ENCODE measurements around the gene GJB5. TPM values are rescaled to one million over a fixed set of nuclear protein-coding genes. Genes with fewer than 3 reads are reported as not detected.

GJB5 gene
- total RNA-seq, 1 donor from 2014 or later: not detected

GRCh38 chr1:34755961-34756360 lies 1.1 kb downstream of the GJB5 start:
- no peaks in the 10 kb centered on the region for H3K27me3 Mint-ChIP-seq (ENCODE audit: unreplicated experiment)
- H3K4me1 Mint-ChIP-seq (ENCODE audit: unreplicated experiment): no peaks in the 10 kb centered on the region
- H3K9me3 Mint-ChIP-seq (ENCODE audit: unreplicated experiment): no peaks in the 10 kb centered on the region
- no peak for DNase-seq (ENCODE audit: low spot score)
- H3K36me3 Mint-ChIP-seq (ENCODE audit: low read depth, unreplicated experiment): no peaks in the 10 kb centered on the region
- TF ChIP-seq, protein P1, sequence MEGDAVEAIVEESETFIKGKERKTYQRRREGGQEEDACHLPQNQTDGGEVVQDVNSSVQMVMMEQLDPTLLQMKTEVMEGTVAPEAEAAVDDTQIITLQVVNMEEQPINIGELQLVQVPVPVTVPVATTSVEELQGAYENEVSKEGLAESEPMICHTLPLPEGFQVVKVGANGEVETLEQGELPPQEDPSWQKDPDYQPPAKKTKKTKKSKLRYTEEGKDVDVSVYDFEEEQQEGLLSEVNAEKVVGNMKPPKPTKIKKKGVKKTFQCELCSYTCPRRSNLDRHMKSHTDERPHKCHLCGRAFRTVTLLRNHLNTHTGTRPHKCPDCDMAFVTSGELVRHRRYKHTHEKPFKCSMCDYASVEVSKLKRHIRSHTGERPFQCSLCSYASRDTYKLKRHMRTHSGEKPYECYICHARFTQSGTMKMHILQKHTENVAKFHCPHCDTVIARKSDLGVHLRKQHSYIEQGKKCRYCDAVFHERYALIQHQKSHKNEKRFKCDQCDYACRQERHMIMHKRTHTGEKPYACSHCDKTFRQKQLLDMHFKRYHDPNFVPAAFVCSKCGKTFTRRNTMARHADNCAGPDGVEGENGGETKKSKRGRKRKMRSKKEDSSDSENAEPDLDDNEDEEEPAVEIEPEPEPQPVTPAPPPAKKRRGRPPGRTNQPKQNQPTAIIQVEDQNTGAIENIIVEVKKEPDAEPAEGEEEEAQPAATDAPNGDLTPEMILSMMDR (IDR thresholded peaks at IDR 0.05; ENCODE audit: unreplicated experiment): no peak
- H3K4me3 Mint-ChIP-seq (ENCODE audit: unreplicated experiment): no peak overlapping the region
- no peak overlapping the region for H3K27ac Mint-ChIP-seq (ENCODE audit: unreplicated experiment)

DNA sequence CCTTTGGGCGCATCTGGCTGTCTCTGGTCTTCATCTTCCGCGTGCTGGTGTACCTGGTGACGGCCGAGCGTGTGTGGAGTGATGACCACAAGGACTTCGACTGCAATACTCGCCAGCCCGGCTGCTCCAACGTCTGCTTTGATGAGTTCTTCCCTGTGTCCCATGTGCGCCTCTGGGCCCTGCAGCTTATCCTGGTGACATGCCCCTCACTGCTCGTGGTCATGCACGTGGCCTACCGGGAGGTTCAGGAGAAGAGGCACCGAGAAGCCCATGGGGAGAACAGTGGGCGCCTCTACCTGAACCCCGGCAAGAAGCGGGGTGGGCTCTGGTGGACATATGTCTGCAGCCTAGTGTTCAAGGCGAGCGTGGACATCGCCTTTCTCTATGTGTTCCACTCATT lies 2.5 kb downstream of the GJB5 start:
- TF ChIP-seq, protein P1 (IDR thresholded peaks at IDR 0.05; ENCODE audit: unreplicated experiment): no peak
- no peak overlapping the region for H3K27ac Mint-ChIP-seq (ENCODE audit: unreplicated experiment)
- no peaks in the 10 kb centered on the region for H3K4me1 Mint-ChIP-seq (ENCODE audit: unreplicated experiment)
- no peaks in the 10 kb centered on the region for H3K9me3 Mint-ChIP-seq (ENCODE audit: unreplicated experiment)
- H3K4me3 Mint-ChIP-seq (ENCODE audit: unreplicated experiment): no peak overlapping the region
- no peaks in the 10 kb centered on the region for H3K36me3 Mint-ChIP-seq (ENCODE audit: low read depth, unreplicated experiment)
- no peaks in the 10 kb centered on the region for H3K27me3 Mint-ChIP-seq (ENCODE audit: unreplicated experiment)
- DNase-seq (ENCODE audit: low spot score): no peak

GRCh38 chr1:34758751-34759150 lies 3.9 kb downstream of the GJB5 start:
- TF ChIP-seq, protein P1 (IDR thresholded peaks at IDR 0.05; ENCODE audit: unreplicated experiment): no peak
- DNase-seq (ENCODE audit: low spot score): no peak
- no peaks in the 10 kb centered on the region for H3K4me1 Mint-ChIP-seq (ENCODE audit: unreplicated experiment)
- H3K36me3 Mint-ChIP-seq (ENCODE audit: low read depth, unreplicated experiment): no peaks in the 10 kb centered on the region
- no peak overlapping the region for H3K27ac Mint-ChIP-seq (ENCODE audit: unreplicated experiment)
- H3K9me3 Mint-ChIP-seq (ENCODE audit: unreplicated experiment): no peaks in the 10 kb centered on the region
- H3K4me3 Mint-ChIP-seq (ENCODE audit: unreplicated experiment): no peak overlapping the region
- H3K27me3 Mint-ChIP-seq (ENCODE audit: unreplicated experiment): peaks cover 2% of the 10 kb centered on the region

DNA sequence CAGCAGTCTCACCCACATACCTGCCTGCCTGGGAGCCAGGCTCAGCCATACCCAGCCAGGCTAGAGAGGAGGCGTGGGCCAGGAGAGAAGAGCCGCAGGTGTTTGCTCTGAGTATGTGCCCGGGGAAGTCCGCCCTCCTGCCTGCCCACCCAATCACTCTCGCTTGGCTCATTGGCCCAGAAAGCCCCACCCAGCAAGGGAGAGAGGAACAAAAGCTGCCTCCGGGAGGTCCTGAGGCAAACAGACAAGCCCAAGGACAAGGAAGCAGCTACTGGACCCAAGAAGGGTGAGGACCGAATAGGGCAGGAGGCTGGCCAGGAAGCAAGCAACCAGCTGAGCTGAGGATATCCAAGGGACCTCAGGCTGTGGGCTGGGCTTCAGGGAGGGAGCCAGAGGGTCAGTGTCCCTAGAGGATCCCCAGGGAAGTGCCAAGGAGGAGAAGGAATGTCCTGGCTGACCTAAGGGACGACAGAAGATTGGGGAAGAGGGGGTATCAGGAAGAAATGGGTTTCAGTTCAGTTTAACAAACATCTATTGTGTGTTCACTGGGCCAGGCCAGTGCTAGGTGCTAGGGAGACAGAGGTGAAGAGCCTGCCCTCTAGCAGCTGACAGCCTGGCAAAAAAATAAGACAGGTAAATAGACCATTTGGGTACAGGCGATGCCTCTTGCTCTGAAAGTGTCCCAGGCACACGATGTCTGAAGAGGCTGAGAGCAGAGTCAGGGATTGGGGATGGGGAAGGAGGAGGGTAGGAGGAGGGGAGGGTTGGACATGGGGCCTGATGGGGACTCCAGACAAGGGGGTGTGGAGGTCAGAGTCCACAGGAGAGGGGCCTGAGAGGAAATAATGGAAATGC lies 4.9 kb downstream of the GJB5 start, which contains the start of gene GJB4:
GJB4 (plus strand) TSS at position 238 of the 855 bp plus-strand sequence. CDS start 1,515 bp downstream, outside the sequence.
- H3K9me3 Mint-ChIP-seq (ENCODE audit: unreplicated experiment): no peaks in the 10 kb centered on the region
- peaks cover 2% of the 10 kb centered on the region for H3K27me3 Mint-ChIP-seq (ENCODE audit: unreplicated experiment)
- no peaks in the 10 kb centered on the region for H3K36me3 Mint-ChIP-seq (ENCODE audit: low read depth, unreplicated experiment)
- no peaks in the 10 kb centered on the region for H3K4me1 Mint-ChIP-seq (ENCODE audit: unreplicated experiment)
- no peak for DNase-seq (ENCODE audit: low spot score)
- no peak within 1 kb of the TSS for H3K27ac Mint-ChIP-seq (ENCODE audit: unreplicated experiment)
- no peak within 1 kb of the TSS for H3K4me3 Mint-ChIP-seq (ENCODE audit: unreplicated experiment)
- TF ChIP-seq, protein P1 (IDR thresholded peaks at IDR 0.05; ENCODE audit: unreplicated experiment): no peak

GRCh38 chr1:34761176-34761761 lies 6.4 kb downstream of the GJB5 start:
- no peaks in the 10 kb centered on the region for H3K9me3 Mint-ChIP-seq (ENCODE audit: unreplicated experiment)
- no peak overlapping the region for H3K27ac Mint-ChIP-seq (ENCODE audit: unreplicated experiment)
- no peaks in the 10 kb centered on the region for H3K36me3 Mint-ChIP-seq (ENCODE audit: low read depth, unreplicated experiment)
- H3K4me3 Mint-ChIP-seq (ENCODE audit: unreplicated experiment): no peak overlapping the region
- DNase-seq (ENCODE audit: low spot score): no peak
- H3K27me3 Mint-ChIP-seq (ENCODE audit: unreplicated experiment): peaks cover 2% of the 10 kb centered on the region
- TF ChIP-seq, protein P1 (IDR thresholded peaks at IDR 0.05; ENCODE audit: unreplicated experiment): no peak
- no peaks in the 10 kb centered on the region for H3K4me1 Mint-ChIP-seq (ENCODE audit: unreplicated experiment)

Data from endothelial cell (in vitro differentiated cells).